ENCODE data around the gene HRC. TPM values are rescaled to one million over a fixed set of nuclear protein-coding genes. Genes with fewer than 3 reads are reported as not detected.

The HRC gene
- total and polyA plus RNA-seq, 2 of the 8 experiments (the other 6 are each of a cell fraction or from before 2014, with no cell fraction given), result 2.3 to 2.6 TPM

DNA sequence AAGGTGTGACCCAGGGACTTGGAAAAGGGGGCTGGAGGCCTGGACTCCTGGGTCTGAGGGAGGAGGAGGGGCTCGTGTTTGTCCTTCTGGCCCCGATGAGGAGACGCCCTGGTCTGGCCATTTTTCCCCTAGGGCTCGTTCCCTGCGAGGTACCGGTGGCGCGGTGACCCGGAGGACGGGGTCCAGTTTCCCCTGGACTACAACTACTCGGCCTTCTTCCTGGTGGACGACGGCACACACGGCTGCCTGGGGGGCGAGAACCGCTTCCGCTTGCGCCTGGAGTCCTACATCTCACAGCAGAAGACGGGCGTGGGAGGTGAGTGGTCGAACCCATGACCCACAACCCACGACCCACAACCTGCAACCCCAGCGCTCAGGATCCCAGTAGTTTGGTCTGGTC is 13.2 kb upstream of the HRC start:
- Histone ChIP-seq H3K4me1 (replicated peaks in 1 of 4; ENCODE audit: control insufficient read depth in 3 of 4, insufficient read depth in 4 of 4, low read length in 3 of 4) (peaks cover 0 to 12% (median 8%) of the 10 kb centered on the region in 4 experiments; a peak in 6 of 7 replicates), H2AK5ac (ENCODE audit: low read depth, low read length) (no peak overlapping the region), H2BK20ac (ENCODE audit: low read length) (no peak overlapping the region), H4K20me1 (replicated peaks in 1 of 2; ENCODE audit: control insufficient read depth in 1 of 2, insufficient read depth in 2 of 2, low read length in 2 of 2) (peaks cover 0 to 1% of the 10 kb centered on the region in 2 experiments), H2BK120ac (replicated peaks; ENCODE audit: low read depth, low read length) (no peak overlapping the region), H3K14ac (ENCODE audit: insufficient read length) (no peak overlapping the region), H3K27ac (ENCODE audit: low read depth, low read length) (no peak overlapping the region), H3K9me3 (ENCODE audit: insufficient read depth in 2 of 2, low read depth in 1 of 2, low read length in 1 of 2) (no peaks in the 10 kb centered on the region), H3K23ac (ENCODE audit: insufficient read length) (no peak overlapping the region), H3K9ac (replicated peaks in 1 of 4; ENCODE audit: extremely low read depth in 1 of 4, low read depth in 3 of 4, low read length in 3 of 4) (no peak overlapping the region), H2BK5ac (ENCODE audit: low read depth, low read length) (no peak overlapping the region), H2BK15ac (ENCODE audit: low read length) (no peak overlapping the region), H4K5ac (ENCODE audit: insufficient read length, low read depth, low read length) (no peak overlapping the region), H3K4me3 (ENCODE audit: extremely low read depth in 1 of 4, insufficient read depth in 2 of 4, low read depth in 3 of 4, low read length in 4 of 4) (no peak overlapping the region), H3K79me1 (ENCODE audit: low read depth, low read length) (no peaks in the 10 kb centered on the region), H4K91ac (replicated peaks; ENCODE audit: insufficient read length, low read length) (no peak overlapping the region), H3K4ac (replicated peaks; ENCODE audit: insufficient read length, low read depth, low read length) (no peak overlapping the region), H2AFZ (ENCODE audit: low read length) (no peak overlapping the region), H3K23me2 (ENCODE audit: low read depth, low read length) (peaks cover 6% of the 10 kb centered on the region; the same call in 1 of the 2 replicates), H3K27me3 (replicated peaks in 1 of 4; ENCODE audit: control insufficient read depth in 3 of 4, extremely low read depth in 1 of 4, insufficient read depth in 3 of 4, low read length in 3 of 4) (peaks cover 0 to 5% (median 2%) of the 10 kb centered on the region in 4 experiments; a peak in 3 of 7 replicates), H3K36me3 (ENCODE audit: control insufficient read depth in 2 of 4, insufficient read depth in 4 of 4, low read length in 3 of 4) (peaks cover 0 to 2% (median 0%) of the 10 kb centered on the region in 4 experiments; a peak in 1 of 8 replicates), H3K4me2 (ENCODE audit: insufficient read depth in 1 of 2, low read depth in 2 of 2, low read length in 2 of 2) (no peak overlapping the region), H3K56ac (replicated peaks; ENCODE audit: insufficient read length, low read depth, low read length) (no peak overlapping the region), H3K18ac (ENCODE audit: extremely low read depth, low read length) (no peak overlapping the region), H3K79me2 (ENCODE audit: control insufficient read depth in 1 of 2, insufficient read depth in 2 of 2, low read length in 2 of 2) (no peaks in the 10 kb centered on the region), H4K8ac (ENCODE audit: extremely low read depth, insufficient read depth, low read length) (0 out of 2 replicates have a peak overlapping the region, but pooled peaks have one; percentile 25), H2BK12ac (ENCODE audit: low read depth, low read length) (no peak overlapping the region)
- POLR2A ChIA-PET (ENCODE audit: partially characterized antibody), result interaction anchor here (0.7 kb wide), 1 partner anchor 18 kb away, joined by 3 read pairs; no protein-coding TSS in a partner anchor
- DNase-seq (ENCODE audit: low read depth in 1 of 2, low spot score in 2 of 2), result no peak
- 86% methylated on average over 16 of the region's 23 CpGs; no CpG with 5 or more reads in 1 of the 2 experiments for WGBS, 2 experiments (ENCODE audit: extremely low coverage in 1 of 2, insufficient coverage in 1 of 2, insufficient read length in 1 of 2, insufficient replicate concordance in 2 of 2, low coverage in 1 of 2, low lambda C conversion rate in 2 of 2, missing lambda C conversion rate in 1 of 2)
- no peak for TF ChIP-seq KDM4A (IDR thresholded peaks at IDR 0.05; ENCODE audit: low read depth, low read length, severe bottlenecking)
- TF ChIP-seq SIN3A (conservative IDR thresholded peaks at IDR 0.05 in 1 of 2, IDR thresholded peaks at IDR 0.05 in 1 of 2; ENCODE audit: low read depth in 1 of 2, low read length in 2 of 2), result no peak
- no peak for TF ChIP-seq SAP30 (IDR thresholded peaks at IDR 0.05; ENCODE audit: insufficient read depth, insufficient replicate concordance, low read length)
- TF ChIP-seq RBBP5 (IDR thresholded peaks at IDR 0.05; ENCODE audit: borderline replicate concordance, low read depth, low read length), result no peak
- TF ChIP-seq CREB1 (IDR thresholded peaks at IDR 0.05), result no peak
- TF ChIP-seq NANOG (IDR thresholded peaks at IDR 0.05; ENCODE audit: insufficient read depth, low read depth, low read length, poor library complexity, severe bottlenecking), result no peak
- no peak for TF ChIP-seq POU5F1 (IDR thresholded peaks at IDR 0.05; ENCODE audit: low read depth, low read length)
- TF ChIP-seq SIRT6 (IDR thresholded peaks at IDR 0.05; ENCODE audit: low read length), result no peak
- TF ChIP-seq TAF1 (IDR thresholded peaks at IDR 0.05; ENCODE audit: low read depth, low read length), result no peak
- CTCF ChIA-PET (ENCODE audit: partially characterized antibody), result interaction anchor here (0.6 to 1.9 kb wide), 4 partner anchors 30 to 1499 kb away, joined by 3 to 4 read pairs (median 4); no protein-coding TSS in a partner anchor
- no peak for FAIRE-seq

Measured in H1 (cell line).